Suprapubic skin (tissue), 4 donors: ENCODE data around the gene MINDY3. TPM values are rescaled to one million over a fixed set of nuclear protein-coding genes. Genes with fewer than 3 reads are reported as not detected.
A peak's percentile ranks its signal among the peaks of the same experiment; 100 is the strongest.

Experiments used
- DNase-seq, 2 donors: peaks; one replicate each; pipeline ENCODE4 v3.0.0-alpha.2; 2019; ENCODE audit warnings: low spot score in 2 of 2
- H3K27ac ChIP-seq: fragments of 200-600 bp; sonication (generic); one replicate; pipeline ENCODE4 v1.5.1; 2019
- H3K27me3 ChIP-seq: fragments of 200-600 bp; sonication (generic); one replicate; pipeline ENCODE4 v1.5.1; 2019
- H3K36me3 ChIP-seq: fragments of 200-600 bp; sonication (generic); one replicate; pipeline ENCODE4 v1.5.1; 2019
- H3K4me1 ChIP-seq: fragments of 200-600 bp; sonication (generic); one replicate; pipeline ENCODE4 v1.5.1; 2019
- H3K4me3 ChIP-seq: fragments of 200-600 bp; sonication (generic); one replicate; pipeline ENCODE4 v1.5.1; 2019; ENCODE audit warnings: mild to moderate bottlenecking
- H3K9me3 ChIP-seq: fragments of 200-600 bp; sonication (generic); one replicate; pipeline ENCODE4 v1.5.1; 2019
- CTCF ChIP-seq, 2 donors: fragments of 200-600 bp in 1 of 2; fragments of 450-650 bp in 1 of 2; sonication (generic) in 1 of 2; IDR thresholded peaks; one replicate each; pipeline ENCODE4 v1.5.1; 2016 to 2019; ENCODE audit warnings: antibody characterized with exemption in 2 of 2, mild to moderate bottlenecking in 1 of 2, moderate library complexity in 1 of 2
- EP300 ChIP-seq: sonication (generic); formaldehyde crosslinking; IDR thresholded peaks from one replicate; pipeline ENCODE4 v1.6.1; 2017; ENCODE audit warnings: antibody characterized with exemption
- POLR2A ChIP-seq, 2 donors: fragments of 450-650 bp; IDR thresholded peaks; one replicate each; pipeline ENCODE4 v1.6.1; 2017; ENCODE audit warnings: antibody characterized with exemption in 2 of 2, mild to moderate bottlenecking in 2 of 2, moderate library complexity in 2 of 2
- POLR2AphosphoS5 ChIP-seq, 3 donors: sonication (generic); formaldehyde crosslinking; IDR thresholded peaks; one replicate each; pipeline ENCODE4 v1.6.1; 2017; ENCODE audit warnings: antibody characterized with exemption in 3 of 3
- WGBS: methylation state at CpG from one replicate; pipeline ENCODE4 v1.1.5; 2018; 5-methylcytosine and 5-hydroxymethylcytosine counted together
- total RNA-seq, 4 donors: library from RNA; depleted of rRNA; stranded (reverse); fragments of >200 nt; gene quantifications; one replicate each; pipeline ENCODE4 v1.1.0, GENCODE V29; 2016

Gene MINDY3
- total RNA-seq, 4 donors from 2014 or later = 18.9 to 37.8 (median 24.9) TPM

DNA sequence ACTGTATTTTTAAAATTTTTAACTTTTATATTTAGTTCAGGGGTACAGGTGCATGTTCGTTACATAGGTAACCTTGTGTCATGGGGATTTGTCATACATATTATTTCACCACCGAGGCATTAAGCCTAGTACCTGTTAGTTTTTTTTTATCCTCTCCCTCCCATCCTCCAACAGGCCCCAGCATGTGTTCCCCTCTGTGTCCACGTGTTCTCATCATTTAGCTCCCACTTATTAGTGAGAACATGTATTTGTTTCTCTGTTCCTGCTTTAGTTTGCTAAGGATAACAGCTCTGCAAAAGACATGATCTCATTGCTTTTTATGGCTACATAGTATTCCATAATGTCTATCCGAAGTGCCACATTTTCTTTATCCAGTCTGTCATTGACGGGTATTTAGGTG, 118.2 kb downstream of the MINDY3 start:
- Histone ChIP-seq H3K4me3 (no peak overlapping the region), H3K36me3 (no peaks in the 10 kb centered on the region), H3K9me3 (no peaks in the 10 kb centered on the region), H3K27me3 (no peaks in the 10 kb centered on the region), H3K4me1 (peaks cover 8% of the 10 kb centered on the region), H3K27ac (no peak overlapping the region)
- no peak for DNase-seq
- TF ChIP-seq POLR2AphosphoS5 (IDR thresholded peaks at IDR 0.05) (no peak), POLR2A (IDR thresholded peaks at IDR 0.05) (no peak), EP300 (no peak), CTCF (IDR thresholded peaks at IDR 0.05) (no peak)
- 48% methylated on average over 5 of the region's 5 CpGs for WGBS

DNA sequence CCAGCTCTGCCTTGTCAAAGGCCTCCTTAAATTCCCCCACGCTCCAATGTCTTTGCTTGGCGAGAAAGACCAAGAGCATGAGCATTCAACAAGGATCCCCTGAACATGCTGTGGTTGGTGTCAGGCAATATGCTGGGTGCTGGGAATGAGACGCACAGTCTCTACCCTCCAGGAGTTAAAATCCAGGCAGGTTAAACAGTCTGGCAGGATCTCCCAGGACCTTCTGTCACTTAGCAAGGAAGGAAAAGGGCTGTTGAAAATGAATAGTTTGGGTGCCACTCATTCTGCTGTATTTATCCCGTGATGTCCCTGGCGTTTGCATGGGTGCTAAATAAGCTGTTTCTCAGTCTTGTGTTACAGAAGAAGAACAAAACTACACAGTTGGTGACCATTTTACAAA, 118.7 kb downstream of the MINDY3 start:
- 90% methylated on average over 5 of the region's 5 CpGs for WGBS
- DNase-seq = no peak

DNA sequence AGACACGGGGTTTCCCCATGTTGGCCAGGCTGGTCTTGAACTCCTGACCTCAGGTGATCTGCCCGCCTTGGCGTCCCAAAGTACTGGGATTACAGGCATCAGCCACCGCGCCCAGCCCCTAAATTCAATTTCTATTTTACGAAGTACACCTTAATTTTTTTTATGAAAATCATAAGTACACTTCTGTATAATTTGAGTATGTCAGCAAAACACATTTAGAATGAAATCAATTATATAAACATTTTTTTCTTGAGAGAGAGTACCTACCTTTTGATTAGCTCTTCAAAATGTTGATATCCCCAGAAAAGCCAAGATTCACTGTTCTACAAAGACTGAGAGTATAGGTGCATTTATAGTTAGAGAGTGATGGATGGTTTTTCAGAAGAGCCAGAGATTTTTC, 120.0 kb downstream of the MINDY3 start:
- H3K27ac ChIP-seq = no peak overlapping the region
- no peak for TF ChIP-seq CTCF (IDR thresholded peaks at IDR 0.05)
- TF ChIP-seq EP300 = no peak
- TF ChIP-seq POLR2AphosphoS5 (IDR thresholded peaks at IDR 0.05) = no peak
- no peak for TF ChIP-seq POLR2A (IDR thresholded peaks at IDR 0.05)
- DNase-seq = no peak
- no peaks in the 10 kb centered on the region for H3K9me3 ChIP-seq
- no peak overlapping the region for H3K4me3 ChIP-seq
- H3K4me1 ChIP-seq = peaks cover 13% of the 10 kb centered on the region
- H3K36me3 ChIP-seq = no peaks in the 10 kb centered on the region
- WGBS = 92% methylated on average over 6 of the region's 6 CpGs
- no peaks in the 10 kb centered on the region for H3K27me3 ChIP-seq

More for the DNA sequence above, 118.7 kb downstream of the MINDY3 start:
- TF ChIP-seq POLR2AphosphoS5 (IDR thresholded peaks at IDR 0.05) = no peak
- TF ChIP-seq CTCF (IDR thresholded peaks at IDR 0.05) = no peak
- no peak for TF ChIP-seq POLR2A (IDR thresholded peaks at IDR 0.05)
- TF ChIP-seq EP300 = no peak
- H3K36me3 ChIP-seq = no peaks in the 10 kb centered on the region
- H3K4me1 ChIP-seq = peaks cover 8% of the 10 kb centered on the region
- no peak overlapping the region for H3K27ac ChIP-seq
- no peaks in the 10 kb centered on the region for H3K9me3 ChIP-seq
- no peak overlapping the region for H3K4me3 ChIP-seq
- H3K27me3 ChIP-seq = no peaks in the 10 kb centered on the region

GRCh38 chr10:15739254-15739970, 120.9 kb downstream of the MINDY3 start:
- TF ChIP-seq CTCF (IDR thresholded peaks at IDR 0.05) = no peak
- no peak for TF ChIP-seq POLR2A (IDR thresholded peaks at IDR 0.05)
- no peak for TF ChIP-seq POLR2AphosphoS5 (IDR thresholded peaks at IDR 0.05)
- TF ChIP-seq EP300 = no peak

DNA sequence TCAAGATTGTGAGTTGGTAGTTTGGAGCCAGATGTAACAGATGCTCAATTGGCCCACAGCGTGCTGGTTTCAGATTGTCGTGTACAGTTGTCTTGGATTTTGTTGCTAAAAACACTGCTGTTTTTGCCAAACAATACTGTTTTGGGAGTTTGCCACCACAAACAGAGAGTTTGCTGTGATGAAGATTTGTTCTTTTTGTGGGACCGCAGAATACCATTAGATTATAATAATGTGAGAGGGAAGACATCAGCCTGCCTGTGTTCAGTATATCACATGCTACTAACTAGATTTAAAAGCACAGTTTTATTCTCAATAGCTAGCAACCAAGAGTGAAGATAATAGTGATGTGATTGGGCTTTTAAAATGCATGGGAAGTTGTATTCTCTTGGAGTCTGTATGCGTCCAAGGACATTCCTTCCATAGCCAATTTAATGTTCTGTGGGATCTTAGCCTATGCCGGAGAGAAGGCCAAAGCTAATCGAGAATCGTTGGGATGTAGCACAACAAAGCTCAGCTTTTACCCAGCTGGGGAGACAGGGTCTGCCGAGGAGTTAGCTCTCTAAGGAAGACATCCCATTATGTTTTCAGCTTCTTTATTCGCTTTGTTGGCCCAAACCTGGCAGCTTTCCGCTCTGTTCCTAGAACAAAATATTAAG, 121.9 kb downstream of the MINDY3 start:
- no peak for DNase-seq
- no peaks in the 10 kb centered on the region for H3K36me3 ChIP-seq
- H3K27me3 ChIP-seq = no peaks in the 10 kb centered on the region
- H3K4me1 ChIP-seq = peaks cover 13% of the 10 kb centered on the region
- peak overlapping the region; percentile 73 for H3K27ac ChIP-seq
- H3K9me3 ChIP-seq = no peaks in the 10 kb centered on the region
- H3K4me3 ChIP-seq = no peak overlapping the region
- whole genome bisulfite sequencing = 56% methylated on average over 10 of the region's 10 CpGs
- no peak for TF ChIP-seq POLR2A (IDR thresholded peaks at IDR 0.05)
- TF ChIP-seq EP300 = no peak
- no peak for TF ChIP-seq CTCF (IDR thresholded peaks at IDR 0.05)
- no peak for TF ChIP-seq POLR2AphosphoS5 (IDR thresholded peaks at IDR 0.05)

More at GRCh38 chr10:15739254-15739970, 120.9 kb downstream of the MINDY3 start:
- Histone ChIP-seq H3K4me1 (peaks cover 13% of the 10 kb centered on the region), H3K27me3 (no peaks in the 10 kb centered on the region), H3K36me3 (no peaks in the 10 kb centered on the region), H3K9me3 (no peaks in the 10 kb centered on the region), H3K27ac (peak overlapping the region; percentile 73), H3K4me3 (no peak overlapping the region)
- no peak for DNase-seq
- 54% methylated on average over 9 of the region's 9 CpGs for WGBS
